GM12878 (cell line): ENCODE results near the gene JMJD6. TPM values are rescaled to one million over a fixed set of nuclear protein-coding genes. Genes with fewer than 3 reads are reported as not detected.

Experiments
- ATAC-seq: fragments of 200-7000 bp; cut with Tn5 transposase; 3 replicates; pipeline ENCODE4 v1.9.1; 2020; ENCODE audit warnings: mild to moderate bottlenecking, moderate library complexity
- BruUV-seq: library from RNA; stranded (reverse); fragments of 400-500 nt; replicated peaks from 2 replicates; lab custom pipeline; 2021; lab: Mats Ljungman, UMichigan
- CTCF ChIA-PET: fragments of 300-600 bp; sonication (Branson Sonifier 250); formaldehyde crosslinking; extraction: SDS; loops from one replicate; lab custom pipeline; 2021; ENCODE audit warnings: inconsistent platforms; lab: Yijun Ruan, JAX
- POLR2A ChIA-PET: fragments of 350-600 bp; formaldehyde crosslinking; extraction: SDS; loops from one replicate; lab custom pipeline; 2021; ENCODE audit warnings: inconsistent platforms; lab: Charles Lee
- RAD21 ChIA-PET: fragments of 300-600 bp; sonication (Branson Sonifier 250); formaldehyde crosslinking; loops from one replicate; lab custom pipeline; 2023; ENCODE audit warnings: antibody characterized with exemption; ENCODE audit not compliant: unreplicated experiment; lab: Charles Lee
- SMC1A ChIA-PET: fragments of 300-600 bp; sonication (Branson Sonifier 250); formaldehyde crosslinking; loops from one replicate; lab custom pipeline; 2023; ENCODE audit not compliant: unreplicated experiment, uncharacterized antibody; lab: Charles Lee
- DNase-seq: peaks from one replicate; pipeline ENCODE4 v3.0.0-alpha.2; 2011; ENCODE audit warnings: low read depth, low spot score
- FAIRE-seq: peaks from 3 replicates; lab custom pipeline; 2011; peaks lifted over from hg19 to GRCh38; lab: Jason Lieb, UNC
- H2AFZ ChIP-seq: 2 replicates; pipeline ENCODE4 v1.6.0; 2011; ENCODE audit warnings: low read depth, low read length, control low read depth; ENCODE audit not compliant: control insufficient read depth
- H3K27ac ChIP-seq: 2 replicates; pipeline ENCODE4 v1.5.1; 2011; ENCODE audit warnings: control low read depth; ENCODE audit not compliant: control insufficient read depth, insufficient read depth
- H3K27me3 ChIP-seq, 2 experiments: replicated peaks in 1 of 2; 2 replicates each; pipeline versions ENCODE4 v1.6.0 to v1.6.1; 2011; ENCODE audit warnings: low read length in 1 of 2; ENCODE audit not compliant: control insufficient read depth in 2 of 2, insufficient read depth in 2 of 2
- H3K36me3 ChIP-seq, 2 experiments: 2 replicates each; pipeline ENCODE4 v1.5.1; 2011; ENCODE audit warnings: low read length in 1 of 2; ENCODE audit not compliant: control insufficient read depth in 2 of 2, insufficient read depth in 2 of 2
- H3K4me1 ChIP-seq: 2 replicates; pipeline ENCODE4 v1.6.1; 2011; ENCODE audit warnings: mild to moderate bottlenecking, low read length, moderate library complexity, mixed read lengths; ENCODE audit not compliant: control insufficient read depth, insufficient read depth
- H3K4me2 ChIP-seq: 2 replicates; pipeline ENCODE4 v1.6.0; 2011; ENCODE audit warnings: control low read depth; ENCODE audit not compliant: control insufficient read depth, insufficient read depth
- H3K4me3 ChIP-seq: fragments of 200-600 bp; sonication (generic); 2 replicates; pipeline ENCODE4 v1.5.1; 2016
- H3K79me2 ChIP-seq: 2 replicates; pipeline ENCODE4 v1.6.0; 2011; ENCODE audit warnings: low read length; ENCODE audit not compliant: control insufficient read depth, insufficient read depth
- H3K9ac ChIP-seq: 2 replicates; pipeline ENCODE4 v1.8.0; 2011; ENCODE audit warnings: low read length, control low read depth, mixed read lengths; ENCODE audit not compliant: control insufficient read depth, insufficient read depth
- H3K9me3 ChIP-seq: replicated peaks from 3 replicates; pipeline ENCODE4 v1.5.1; 2011; ENCODE audit warnings: mild to moderate bottlenecking, low read length; ENCODE audit not compliant: control insufficient read depth, insufficient read depth
- H4K20me1 ChIP-seq: 2 replicates; pipeline ENCODE4 v1.6.0; 2011; ENCODE audit not compliant: control insufficient read depth, insufficient read depth
- ATF3 ChIP-seq: IDR thresholded peaks from 2 replicates; pipeline ENCODE4 v1.6.1; 2011; ENCODE audit warnings: low read depth, mild to moderate bottlenecking, low read length, moderate library complexity, borderline replicate concordance; ENCODE audit errors: extremely low read depth
- BCLAF1 ChIP-seq: fragments of 450-650 bp; IDR thresholded peaks from 2 replicates; pipeline ENCODE4 v1.6.1; 2017; ENCODE audit warnings: antibody characterized with exemption, mild to moderate bottlenecking, moderate library complexity
- BHLHE40 ChIP-seq, 2 experiments: fragments of 450-650 bp in 1 of 2; IDR thresholded peaks; 2 replicates each; pipeline ENCODE4 v1.6.1; 2011 to 2017; ENCODE audit warnings: low read depth in 2 of 2, borderline replicate concordance in 1 of 2, improper control_type of control experiment in 1 of 2, low read length in 1 of 2, mild to moderate bottlenecking in 1 of 2
- BRCA1 ChIP-seq: IDR thresholded peaks from 2 replicates; pipeline ENCODE4 v1.6.1; 2011; ENCODE audit warnings: low read depth, low read length, improper control_type of control experiment
- CHD2 ChIP-seq: IDR thresholded peaks from 2 replicates; pipeline ENCODE4 v1.6.1; 2011; ENCODE audit warnings: low read depth, low read length, improper control_type of control experiment, borderline replicate concordance
- ELK1 ChIP-seq: IDR thresholded peaks from 2 replicates; pipeline ENCODE4 v1.6.1; 2012; ENCODE audit warnings: low read depth, low read length, improper control_type of control experiment
- MTA2 ChIP-seq: fragments of 450-650 bp; IDR thresholded peaks from 2 replicates; pipeline ENCODE4 v1.6.1; 2016; ENCODE audit warnings: low read depth, mild to moderate bottlenecking, moderate library complexity
- MTA3 ChIP-seq: IDR thresholded peaks from 2 replicates; pipeline ENCODE4 v1.6.1; 2012; ENCODE audit warnings: low read length, inconsistent platforms, borderline replicate concordance
- MYC ChIP-seq: IDR thresholded peaks from 2 replicates; pipeline ENCODE4 v1.6.1; 2011; ENCODE audit warnings: mild to moderate bottlenecking, low read length, moderate library complexity, inconsistent platforms; ENCODE audit not compliant: insufficient read depth, insufficient replicate concordance, insufficient read length, severe bottlenecking
- RUNX3 ChIP-seq: IDR thresholded peaks from 2 replicates; pipeline ENCODE4 v1.6.1; 2012; ENCODE audit warnings: low read length, inconsistent platforms
- SIN3A ChIP-seq: IDR thresholded peaks from 2 replicates; pipeline ENCODE4 v1.6.1; 2012; ENCODE audit warnings: low read depth, low read length, improper control_type of control experiment
- SMAD5 ChIP-seq: IDR thresholded peaks from 2 replicates; pipeline ENCODE4 v1.6.1; 2016; ENCODE audit warnings: antibody characterized with exemption, low read depth
- STAT1 ChIP-seq: fragments of 450-650 bp; conservative IDR thresholded peaks from 2 replicates; pipeline ENCODE4 v1.6.1; 2014; ENCODE audit warnings: antibody characterized with exemption, mild to moderate bottlenecking
- SUZ12 ChIP-seq: fragments of 200-600 bp; sonication (generic); IDR thresholded peaks from one replicate; pipeline ENCODE4 v1.6.1; 2018; ENCODE audit warnings: antibody characterized with exemption, mild to moderate bottlenecking; ENCODE audit not compliant: unreplicated experiment
- ZBED1 ChIP-seq: IDR thresholded peaks from 2 replicates; pipeline ENCODE4 v1.6.1; 2016; ENCODE audit warnings: borderline replicate concordance
- ZNF622 ChIP-seq: fragments of 450-650 bp; IDR thresholded peaks from 2 replicates; pipeline ENCODE4 v1.6.1; 2017; ENCODE audit warnings: mild to moderate bottlenecking, inconsistent platforms
- WGBS: methylation state at CpG from one replicate; pipeline ENCODE4 v1.1.6; 2016; ENCODE audit warnings: low lambda C conversion rate; ENCODE audit not compliant: insufficient replicate concordance, insufficient coverage; ENCODE audit errors: missing lambda C conversion rate; 5-methylcytosine and 5-hydroxymethylcytosine counted together
- in situ Hi-C: fragments of 300-500 bp; cut with MboI; formaldehyde crosslinking; loops from 9 replicates; pipeline ENCODE4 v1.14.3; 2018; ENCODE audit warnings: mixed read lengths
- intact Hi-C: fragments of 100-400 bp; cut with micrococcal nuclease; formaldehyde crosslinking; loops from one replicate; pipeline ENCODE4 v1.14.2; 2022; ENCODE audit not compliant: unreplicated experiment
- polyA plus RNA-seq, 11 experiments: library from polyadenylated mRNA; depleted of rRNA in 4 of 11; unstranded in 6 of 11; stranded (reverse) in 5 of 11; fragments of >200 nt; fragmentation: Nextera tagmentation in 4 of 11; fragmentation: Illumina TruSeq in 1 of 11; extraction: Ambion mirVana in 4 of 11; extraction: Trizol in 1 of 11; gene quantifications; 1 replicate in 1 of 11; 2 replicates in 10 of 11; pipeline versions ENCODE4 v1.2.1 to v1.2.3, GENCODE V29; 2011 to 2016; ENCODE audit warnings: inconsistent platforms in 2 of 11, missing spikeins in 2 of 11, low read depth in 1 of 11
- total RNA-seq, 4 experiments: library from RNA; depleted of rRNA in 3 of 4; stranded (reverse); fragments of >200 nt in 3 of 4; fragmentation: Illumina TruSeq in 1 of 4; extraction: Trizol in 1 of 4; gene quantifications; 2 replicates each; pipeline versions ENCODE4 v1.2.1 to v1.2.3, GENCODE V29; 2013 to 2021

Gene JMJD6
- total and polyA plus RNA-seq, 10 of the 15 experiments (the other 5 are each of a cell fraction or from before 2014, with no cell fraction given), result 1.2 to 36.0 (median 22.2) TPM

- H3K27me3 ChIP-seq, result no peaks in the 10 kb centered on the region
- POLR2A ChIA-PET, result interaction anchor here (1.3 kb wide), 1 partner anchor 11 kb away, joined by 3 read pairs; the partner anchor contains the start of genes JMJD6 and METTL23
- 95% methylated on average over 2 of the region's 2 CpGs for WGBS
- DNase-seq (no peak), FAIRE-seq (no peak), ATAC-seq (no peak)
- H3K4me2 ChIP-seq, result peak overlapping the region; percentile 30; the same call in 1 of the 2 replicates
- no peak overlapping the region for H2AFZ ChIP-seq
- peaks cover 12 to 38% of the 10 kb centered on the region in 2 experiments for H3K36me3 ChIP-seq
- H3K4me3 ChIP-seq, result no peak overlapping the region
- SMC1A ChIA-PET, result no interaction called here
- peaks cover 8% of the 10 kb centered on the region for H3K4me1 ChIP-seq
- intact Hi-C loops, result loop anchor here (10.0 kb wide), 1 partner anchor 91 kb away; no protein-coding TSS in a partner anchor
- CTCF ChIA-PET, result interaction anchor here (0.7 to 6.5 kb wide), 6 partner anchors 11 to 91 kb away, joined by 3 to 65 read pairs (median 5); partner anchors contain the start of genes JMJD6 and METTL23
- BruUV-seq, result no TSS peak
- H3K79me2 ChIP-seq, result no peaks in the 10 kb centered on the region
- H4K20me1 ChIP-seq, result peaks cover 5% of the 10 kb centered on the region
- no peak overlapping the region for H3K27ac ChIP-seq
- RAD21 ChIA-PET, result interaction anchor here (0.7 kb wide), 1 partner anchor 9 kb away, joined by 3 read pairs; no protein-coding TSS in a partner anchor
- H3K9ac ChIP-seq, result no peak overlapping the region
- no peaks in the 10 kb centered on the region for H3K9me3 ChIP-seq
- no peak for TF ChIP-seq STAT1
- TF ChIP-seq ZNF622, result no peak
- TF ChIP-seq BHLHE40 (IDR thresholded peaks at IDR 0.05; ENCODE audit: borderline replicate concordance in 1 of 2, low read depth in 2 of 2, low read length in 1 of 2), result no peak
- TF ChIP-seq MTA2, result no peak
- TF ChIP-seq SUZ12, result no peak
- no peak for TF ChIP-seq ELK1
- TF ChIP-seq CHD2, result no peak
- no peak for TF ChIP-seq ATF3
- TF ChIP-seq BRCA1, result no peak
- TF ChIP-seq SIN3A, result no peak
- TF ChIP-seq MYC, result no peak
- TF ChIP-seq MTA3, result no peak
- TF ChIP-seq SMAD5, result no peak
- no peak for TF ChIP-seq ZBED1
- TF ChIP-seq RUNX3, result no peak
- no peak for TF ChIP-seq BCLAF1
- in situ Hi-C loops, result no loop called here
These were observed 10.9 kb downstream of the JMJD6 start for GRCh38 chr17:76715496-76715830.
